ENCODE data around the gene IGSF8.

The IGSF8 gene

DNA sequence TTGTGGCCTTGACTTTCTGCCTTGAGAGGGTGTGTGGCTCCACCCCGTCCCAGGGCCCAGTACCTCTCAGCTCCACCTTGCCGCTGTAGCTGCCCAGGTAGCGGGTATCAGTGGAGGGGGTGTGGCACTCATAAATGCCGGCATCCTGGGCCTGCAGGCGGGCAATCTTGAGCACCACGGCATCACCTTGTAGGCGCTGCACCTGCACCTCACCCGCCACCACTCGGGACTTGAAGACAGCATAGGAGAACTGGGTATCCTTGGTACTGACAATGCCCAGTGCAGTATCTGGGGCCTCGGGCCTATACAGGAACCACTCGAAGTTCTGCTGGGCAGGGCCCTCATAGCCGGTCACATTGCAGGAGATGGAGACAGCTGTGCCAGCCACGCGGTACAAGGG is 3.6 kb downstream of the IGSF8 start:
- TF ChIP-seq, protein P1, sequence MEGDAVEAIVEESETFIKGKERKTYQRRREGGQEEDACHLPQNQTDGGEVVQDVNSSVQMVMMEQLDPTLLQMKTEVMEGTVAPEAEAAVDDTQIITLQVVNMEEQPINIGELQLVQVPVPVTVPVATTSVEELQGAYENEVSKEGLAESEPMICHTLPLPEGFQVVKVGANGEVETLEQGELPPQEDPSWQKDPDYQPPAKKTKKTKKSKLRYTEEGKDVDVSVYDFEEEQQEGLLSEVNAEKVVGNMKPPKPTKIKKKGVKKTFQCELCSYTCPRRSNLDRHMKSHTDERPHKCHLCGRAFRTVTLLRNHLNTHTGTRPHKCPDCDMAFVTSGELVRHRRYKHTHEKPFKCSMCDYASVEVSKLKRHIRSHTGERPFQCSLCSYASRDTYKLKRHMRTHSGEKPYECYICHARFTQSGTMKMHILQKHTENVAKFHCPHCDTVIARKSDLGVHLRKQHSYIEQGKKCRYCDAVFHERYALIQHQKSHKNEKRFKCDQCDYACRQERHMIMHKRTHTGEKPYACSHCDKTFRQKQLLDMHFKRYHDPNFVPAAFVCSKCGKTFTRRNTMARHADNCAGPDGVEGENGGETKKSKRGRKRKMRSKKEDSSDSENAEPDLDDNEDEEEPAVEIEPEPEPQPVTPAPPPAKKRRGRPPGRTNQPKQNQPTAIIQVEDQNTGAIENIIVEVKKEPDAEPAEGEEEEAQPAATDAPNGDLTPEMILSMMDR (IDR thresholded peaks at IDR 0.05) = no peak
- no peaks in the 10 kb centered on the region for H3K36me3 ChIP-seq (ENCODE audit: control insufficient read depth, insufficient read depth, low read length)
- no peaks in the 10 kb centered on the region for H3K9me3 ChIP-seq (ENCODE audit: control insufficient read depth, low read length)
- H3K4me2 ChIP-seq (ENCODE audit: low read length) = no peak overlapping the region
- no peak overlapping the region for H3K27ac ChIP-seq
- H3K79me2 ChIP-seq = no peaks in the 10 kb centered on the region
- no peak overlapping the region for H2AFZ ChIP-seq
- no peak overlapping the region for H3K9ac ChIP-seq
- no peak overlapping the region for H3K4me3 ChIP-seq (ENCODE audit: low read depth, low read length)
- no peaks in the 10 kb centered on the region for H3K4me1 ChIP-seq
- H3K27me3 ChIP-seq (ENCODE audit: control insufficient read depth, insufficient read depth, low read length) = no peaks in the 10 kb centered on the region

DNA sequence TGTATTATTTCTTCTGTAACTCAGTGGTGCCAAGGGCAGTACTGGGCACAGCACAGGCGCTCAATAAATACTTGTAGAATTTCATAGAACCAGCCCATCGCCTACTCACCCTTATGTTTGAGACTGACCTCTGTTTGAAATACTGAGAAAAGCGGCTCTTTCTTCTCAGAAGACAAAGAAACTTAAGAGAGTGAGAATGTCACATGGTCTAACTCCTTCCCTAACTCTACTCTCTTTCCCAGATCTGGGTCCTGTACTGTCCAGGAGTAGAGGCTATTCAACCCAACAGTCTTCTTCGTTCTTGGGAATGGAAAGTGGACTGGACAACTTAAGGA is 4.2 kb downstream of the IGSF8 start:
- no peaks in the 10 kb centered on the region for H3K36me3 ChIP-seq (ENCODE audit: control insufficient read depth, insufficient read depth, low read length)
- H3K27ac ChIP-seq = no peak overlapping the region

DNA sequence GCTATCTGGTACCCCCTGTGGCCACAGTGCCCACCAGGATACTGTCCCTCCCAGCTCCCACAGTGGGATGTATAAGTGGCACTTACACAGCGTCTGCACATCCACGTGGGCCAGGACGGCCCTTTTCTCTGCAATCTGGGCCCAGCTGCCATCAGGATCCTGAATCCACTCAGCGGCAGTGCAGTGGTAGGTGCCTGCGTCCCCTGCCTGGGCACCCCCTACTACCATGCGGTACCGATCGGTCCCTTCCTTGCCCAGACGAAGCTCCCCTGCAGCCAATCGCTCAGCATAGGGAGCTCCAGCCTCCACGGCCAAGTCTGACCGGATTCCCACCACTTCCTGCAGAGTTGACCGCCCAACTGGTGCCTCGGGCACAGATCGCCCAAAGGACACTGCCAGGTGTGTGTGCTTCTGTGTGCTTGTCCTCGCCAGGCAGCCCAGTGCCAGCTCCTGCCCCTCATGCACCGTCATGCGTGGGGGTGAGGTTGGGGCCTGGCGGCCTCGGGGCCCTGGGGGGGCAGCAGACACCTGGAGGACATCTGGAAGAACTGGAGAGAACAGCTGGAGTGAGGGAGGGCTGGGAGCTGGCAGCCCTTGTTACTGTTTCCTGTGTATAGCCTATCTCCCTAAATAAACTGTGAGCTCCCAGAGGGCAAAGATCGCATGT is 4.7 kb downstream of the IGSF8 start:
- TF ChIP-seq, protein P1 (IDR thresholded peaks at IDR 0.05) = no peak
- H3K4me3 ChIP-seq (ENCODE audit: low read depth, low read length) = no peak overlapping the region
- H3K9me3 ChIP-seq (ENCODE audit: control insufficient read depth, low read length) = no peaks in the 10 kb centered on the region
- no peak overlapping the region for H3K4me2 ChIP-seq (ENCODE audit: low read length)
- H3K27ac ChIP-seq = no peak overlapping the region
- no peaks in the 10 kb centered on the region for H3K79me2 ChIP-seq
- no peaks in the 10 kb centered on the region for H3K27me3 ChIP-seq (ENCODE audit: control insufficient read depth, insufficient read depth, low read length)
- no peaks in the 10 kb centered on the region for H3K36me3 ChIP-seq (ENCODE audit: control insufficient read depth, insufficient read depth, low read length)
- no peaks in the 10 kb centered on the region for H3K4me1 ChIP-seq
- no peak overlapping the region for H2AFZ ChIP-seq
- no peak overlapping the region for H3K9ac ChIP-seq

More for the DNA sequence above, 4.2 kb downstream of the IGSF8 start:
- Histone ChIP-seq H3K4me1 (no peaks in the 10 kb centered on the region), H3K9me3 (ENCODE audit: control insufficient read depth, low read length) (no peaks in the 10 kb centered on the region), H3K27me3 (ENCODE audit: control insufficient read depth, insufficient read depth, low read length) (no peaks in the 10 kb centered on the region), H3K4me3 (ENCODE audit: low read depth, low read length) (no peak overlapping the region), H2AFZ (no peak overlapping the region), H3K9ac (no peak overlapping the region), H3K4me2 (ENCODE audit: low read length) (no peak overlapping the region), H3K79me2 (no peaks in the 10 kb centered on the region)
- TF ChIP-seq, protein P1 (IDR thresholded peaks at IDR 0.05) = no peak

DNA sequence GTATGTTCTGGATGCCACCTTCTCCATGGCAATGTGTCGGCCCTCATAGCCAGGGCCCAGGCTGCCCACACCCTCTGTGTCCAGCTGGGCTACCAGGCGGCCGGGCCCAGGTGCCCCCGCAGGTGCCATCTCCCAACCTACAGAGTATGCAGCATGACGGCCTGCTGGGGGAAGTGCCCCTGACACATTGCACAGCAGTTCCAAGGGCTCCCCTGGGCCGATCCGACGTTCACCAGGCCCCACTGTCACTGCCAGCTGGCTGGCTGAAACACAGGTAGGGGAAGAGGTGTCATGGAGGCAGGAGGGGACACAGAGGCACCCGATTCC is 5.4 kb downstream of the IGSF8 start:
- H3K4me2 ChIP-seq (ENCODE audit: low read length) = no peak overlapping the region
- H3K27ac ChIP-seq = no peak overlapping the region
- H3K4me1 ChIP-seq = no peaks in the 10 kb centered on the region
- no peaks in the 10 kb centered on the region for H3K36me3 ChIP-seq (ENCODE audit: control insufficient read depth, insufficient read depth, low read length)
- H2AFZ ChIP-seq = no peak overlapping the region
- H3K9me3 ChIP-seq (ENCODE audit: control insufficient read depth, low read length) = no peaks in the 10 kb centered on the region
- no peak overlapping the region for H3K4me3 ChIP-seq (ENCODE audit: low read depth, low read length)
- no peak overlapping the region for H3K9ac ChIP-seq
- TF ChIP-seq, protein P1 (IDR thresholded peaks at IDR 0.05) = no peak
- H3K79me2 ChIP-seq = no peaks in the 10 kb centered on the region
- H3K27me3 ChIP-seq (ENCODE audit: control insufficient read depth, insufficient read depth, low read length) = no peaks in the 10 kb centered on the region

DNA sequence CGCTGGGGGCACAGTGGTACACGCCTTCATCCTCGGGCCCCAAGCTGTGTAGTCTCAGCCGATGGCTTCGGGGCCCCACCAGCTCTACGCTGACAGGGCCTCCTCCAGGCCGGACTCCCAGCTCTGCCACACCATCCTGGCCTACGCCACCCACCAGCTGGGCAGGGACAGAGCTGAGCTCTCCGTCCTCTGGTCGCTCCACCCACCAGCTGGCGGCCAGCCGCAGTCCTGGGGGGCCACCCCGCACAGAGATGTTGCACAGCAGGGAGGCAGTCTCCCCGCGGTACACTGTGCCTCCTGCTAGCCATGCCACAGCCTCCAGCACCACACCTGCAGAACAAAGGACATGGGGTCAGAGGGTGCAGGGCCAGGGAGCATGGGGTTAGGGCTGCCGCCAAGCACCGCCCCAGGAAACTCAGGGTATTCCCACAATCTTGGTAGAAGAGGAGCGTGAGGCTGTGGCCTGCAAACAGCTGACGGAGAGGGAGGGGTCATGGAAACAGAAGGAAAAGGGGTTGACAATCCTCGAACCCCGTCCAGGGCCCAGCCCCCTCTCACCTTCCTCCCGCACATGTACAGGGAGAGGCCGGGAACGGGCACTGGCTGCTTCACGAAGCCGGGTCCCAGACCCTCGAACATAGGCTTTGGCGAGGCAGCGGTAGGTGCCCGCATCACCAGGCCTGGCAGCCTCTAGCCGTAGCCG is 5.9 kb downstream of the IGSF8 start:
- H3K27me3 ChIP-seq (ENCODE audit: control insufficient read depth, insufficient read depth, low read length) = no peaks in the 10 kb centered on the region
- H3K4me1 ChIP-seq = no peaks in the 10 kb centered on the region
- TF ChIP-seq, protein P1 (IDR thresholded peaks at IDR 0.05) = no peak
- H3K9me3 ChIP-seq (ENCODE audit: control insufficient read depth, low read length) = no peaks in the 10 kb centered on the region
- no peak overlapping the region for H3K4me3 ChIP-seq (ENCODE audit: low read depth, low read length)
- H3K36me3 ChIP-seq (ENCODE audit: control insufficient read depth, insufficient read depth, low read length) = no peaks in the 10 kb centered on the region
- H3K27ac ChIP-seq = no peak overlapping the region
- no peaks in the 10 kb centered on the region for H3K79me2 ChIP-seq
- H3K4me2 ChIP-seq (ENCODE audit: low read length) = no peak overlapping the region
- H2AFZ ChIP-seq = no peak overlapping the region
- no peak overlapping the region for H3K9ac ChIP-seq
